ENCODE measurements around the gene UMODL1.

The UMODL1 gene

DNA sequence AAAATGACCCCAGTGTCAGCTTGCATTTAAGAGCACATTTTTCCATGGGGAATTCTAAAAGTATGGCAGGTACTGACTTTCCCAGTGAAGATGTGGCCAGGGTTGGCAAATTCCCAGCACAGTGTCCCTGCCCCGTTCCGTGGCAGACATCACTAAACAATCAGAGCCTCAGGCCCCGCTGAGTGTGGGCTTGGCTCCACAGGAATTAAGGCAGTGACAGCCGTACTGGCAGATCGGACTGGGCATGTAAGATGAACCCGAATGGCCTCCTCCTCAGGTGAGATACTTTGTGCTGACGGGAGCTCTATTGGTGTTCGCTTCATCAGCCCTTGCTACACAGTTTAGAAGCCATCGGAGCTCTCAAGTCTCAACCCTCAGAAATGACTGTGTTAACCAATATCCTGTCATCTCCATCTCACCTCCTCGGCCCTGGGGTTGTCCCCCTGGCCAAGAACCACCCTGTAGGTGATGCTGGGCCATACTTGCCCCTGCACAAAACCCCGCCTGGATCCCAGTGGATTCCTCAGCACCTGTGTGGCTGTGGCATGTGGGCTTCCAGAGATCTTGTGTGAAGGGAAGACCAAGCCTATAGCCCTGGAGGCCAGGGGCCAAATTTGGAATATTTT, 118.9 kb downstream of the UMODL1 start:
- DNase-seq (ENCODE audit: low read depth in 2 of 2) = no peak

DNA sequence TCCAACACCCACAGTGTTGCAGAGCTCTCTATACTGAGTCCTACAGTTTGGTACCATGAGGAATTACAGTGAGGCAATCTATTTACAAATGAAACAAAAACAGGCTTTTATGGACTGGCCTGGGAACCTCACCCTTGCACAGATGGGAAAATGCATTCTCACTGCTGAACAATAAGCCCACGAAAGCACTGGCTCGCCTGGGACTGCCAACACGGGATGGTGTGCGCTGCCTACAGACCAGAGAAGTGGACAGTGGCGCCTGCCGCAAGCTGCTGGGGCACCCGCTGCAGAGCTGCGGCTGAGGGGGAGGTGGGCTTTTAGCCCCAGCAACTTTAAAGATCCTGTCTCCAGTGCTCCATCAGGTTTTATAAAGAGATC, 119.4 kb downstream of the UMODL1 start:
- no peak for DNase-seq (ENCODE audit: low read depth in 2 of 2)

DNA sequence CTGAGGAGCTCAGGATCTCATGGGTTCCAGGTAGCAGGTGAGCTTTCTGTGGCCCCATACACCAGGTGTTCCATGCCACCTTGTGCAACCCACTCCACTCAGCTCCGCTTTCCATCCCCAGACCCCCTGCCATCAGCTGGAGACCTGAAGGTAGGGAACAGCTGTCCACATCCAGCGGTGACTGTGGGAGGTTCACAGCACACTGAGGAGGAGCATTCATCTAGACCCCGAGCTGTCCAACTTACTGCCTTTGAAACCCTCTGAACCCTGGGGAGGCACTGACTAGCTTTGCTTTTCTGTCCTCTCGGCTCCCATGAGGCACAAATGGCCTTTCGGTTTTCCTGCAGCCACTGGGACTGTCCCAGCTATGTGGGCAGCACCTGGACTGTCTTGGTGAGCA, 119.9 kb downstream of the UMODL1 start:
- DNase-seq (ENCODE audit: low read depth in 2 of 2) = no peak

DNA sequence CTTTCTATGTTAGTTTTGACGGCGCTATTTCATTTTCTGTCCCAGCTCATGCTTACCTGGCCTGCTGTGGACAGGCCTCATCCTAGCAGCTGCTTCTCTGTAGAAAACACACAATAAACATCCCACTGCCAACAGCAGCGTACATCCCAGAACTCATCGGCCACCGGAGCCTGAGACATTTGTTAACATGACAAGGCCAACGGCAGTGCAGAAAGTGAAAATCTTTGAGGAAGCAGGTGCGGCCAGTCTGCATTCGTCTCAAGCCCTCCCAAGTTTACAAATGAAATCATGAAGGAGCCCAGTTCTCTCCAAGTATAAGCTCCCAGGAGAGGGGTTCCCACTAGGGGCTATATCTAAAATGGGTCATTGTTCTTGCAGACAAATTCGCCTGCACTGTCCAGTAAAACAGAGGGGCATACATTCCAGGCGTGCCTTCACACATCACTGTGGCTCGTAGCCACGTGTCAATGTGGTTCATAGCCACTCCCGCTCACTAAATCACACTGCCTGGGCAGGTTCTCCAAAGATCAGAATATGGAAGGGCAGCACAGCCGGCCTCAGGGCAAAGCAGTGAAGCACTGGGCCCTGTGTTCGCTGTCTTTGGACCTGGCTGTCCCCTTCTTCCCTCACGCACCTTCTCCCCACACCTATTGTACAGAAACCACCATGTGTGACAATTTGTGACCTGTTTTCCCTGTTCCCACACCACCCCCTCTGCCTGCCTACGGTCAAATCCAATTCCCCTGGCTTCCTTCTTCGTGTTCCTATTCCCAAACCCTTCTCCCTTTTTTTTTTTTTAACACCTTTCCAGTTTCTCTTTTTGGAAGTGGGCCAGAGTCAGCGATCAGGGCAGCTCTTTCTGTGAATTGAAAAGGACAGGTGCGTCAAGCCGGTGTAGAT, 120.8 kb downstream of the UMODL1 start:
- DNase-seq (ENCODE audit: low read depth in 2 of 2) = no peak

Data from fibroblast of skin of left biceps (primary cell).